Calu3 (cell line): ENCODE measurements around the gene TRIM23. TPM values are rescaled to one million over a fixed set of nuclear protein-coding genes. Genes with fewer than 3 reads are reported as not detected.

Experiments
- Bru-seq: library from RNA; stranded (reverse); fragments of 400-500 nt; gene quantifications from one replicate; lab custom pipeline; 2021; lab: Mats Ljungman, UMichigan
- BruChase-seq, 2 experiments: library from RNA; stranded (reverse); fragments of 400-500 nt; gene quantifications; one replicate each; lab custom pipeline; 2021; lab: Mats Ljungman, UMichigan
- BruUV-seq: library from RNA; stranded (reverse); fragments of 400-500 nt; replicated peaks from 2 replicates; lab custom pipeline; 2021; lab: Mats Ljungman, UMichigan
- CTCF ChIA-PET: fragments of 300-600 bp; sonication (Branson Sonifier 250); formaldehyde crosslinking; loops from one replicate; lab custom pipeline; 2022; ENCODE audit warnings: antibody characterized with exemption; lab: Charles Lee
- DNase-seq: peaks from one replicate; pipeline ENCODE4 v3.0.0; 2022
- H3K27ac Mint-ChIP-seq: one replicate; pipeline ENCODE4 v1.8.0; 2022; ENCODE audit warnings: mixed read lengths; ENCODE audit not compliant: unreplicated experiment
- H3K27me3 Mint-ChIP-seq: one replicate; pipeline ENCODE4 v1.8.0; 2022; ENCODE audit warnings: mixed read lengths; ENCODE audit not compliant: unreplicated experiment
- H3K36me3 Mint-ChIP-seq: one replicate; pipeline ENCODE4 v1.8.0; 2022; ENCODE audit warnings: mild to moderate bottlenecking, moderate library complexity, mixed read lengths; ENCODE audit not compliant: insufficient read depth, unreplicated experiment
- H3K4me1 Mint-ChIP-seq: one replicate; pipeline ENCODE4 v1.8.0; 2022; ENCODE audit warnings: mild to moderate bottlenecking, low read depth, mixed read lengths; ENCODE audit not compliant: unreplicated experiment
- H3K4me3 Mint-ChIP-seq: one replicate; pipeline ENCODE4 v1.8.0; 2022; ENCODE audit warnings: mild to moderate bottlenecking, low read depth, moderate library complexity, mixed read lengths; ENCODE audit not compliant: unreplicated experiment
- H3K9me3 Mint-ChIP-seq: one replicate; pipeline ENCODE4 v1.8.0; 2022; ENCODE audit warnings: low read depth, mixed read lengths; ENCODE audit not compliant: unreplicated experiment
- CTCF ChIP-seq: fragments of 200-600 bp; IDR thresholded peaks from one replicate; pipeline ENCODE4 v1.8.0; 2022; ENCODE audit warnings: antibody characterized with exemption; ENCODE audit not compliant: unreplicated experiment
- intact Hi-C: fragments of 100-400 bp; cut with micrococcal nuclease; formaldehyde crosslinking; loops from one replicate; pipeline ENCODE4 v1.10.0; 2022; ENCODE audit not compliant: unreplicated experiment
- long read RNA-seq: library from polyadenylated mRNA; stranded (forward); transcript quantifications from one replicate; pipeline ENCODE4 v2.0.0, GENCODE V29; 2022
- total RNA-seq: library from RNA; stranded (reverse); gene quantifications from 2 replicates; pipeline ENCODE4 v1.2.3, GENCODE V29; 2022

TRIM23 gene
- 12.0 and 12.5 TPM in 2 replicates for total RNA-seq
- percentile 69 among the genes with signal in this experiment for Bru-seq, nascent RNA
- percentile 53 among the genes with signal in this experiment for BruChase-seq, experiment 1, labeled RNA remaining after a 6-hour chase
- percentile 65 among the genes with signal in this experiment for BruChase-seq, experiment 2, labeled RNA remaining after a 2-hour chase
- long read RNA-seq, full-length matches to known transcripts: 10 of 17 reads
- long read RNA-seq, partial matches to known transcripts: 1 of 17 reads
- long read RNA-seq, other reads (novel, unspliced or antisense): 6 of 17 reads

- peak within 1 kb of the TSS; percentile 98 for H3K27ac Mint-ChIP-seq
- BruUV-seq: no TSS peak
- peak; percentile 89 for DNase-seq
- CTCF ChIA-PET: interaction anchor here (0.6 to 0.9 kb wide), 2 partner anchors 12 to 669 kb away, joined by 3 to 7 read pairs; no protein-coding TSS in a partner anchor
- intact Hi-C loops: loop anchor here (1.0 kb wide), 1 partner anchor 13 kb away; no protein-coding TSS in a partner anchor
- H3K4me3 Mint-ChIP-seq: peak within 1 kb of the TSS; percentile 99
- no peaks in the 10 kb centered on the region for H3K27me3 Mint-ChIP-seq
- H3K36me3 Mint-ChIP-seq: peaks cover 28% of the 10 kb centered on the region
- H3K9me3 Mint-ChIP-seq: no peaks in the 10 kb centered on the region
- no peak for TF ChIP-seq CTCF
- H3K4me1 Mint-ChIP-seq: no peaks in the 10 kb centered on the region
These were observed at the start of gene TRIM23 for GRCh38 chr5:65624025-65624570. TRIM23 (minus strand) TSS chr5:65624333; CDS start chr5:65624274, 59 bp downstream.

GRCh38 chr5:65672796-65673195 lies 48.7 kb upstream of the TRIM23 start:
- H3K36me3 Mint-ChIP-seq: no peaks in the 10 kb centered on the region
- no peak overlapping the region for H3K27ac Mint-ChIP-seq
- CTCF ChIA-PET: no interaction called here

GRCh38 chr5:65668696-65669095 lies 44.6 kb upstream of the TRIM23 start:
- no peak overlapping the region for H3K27ac Mint-ChIP-seq
- no peaks in the 10 kb centered on the region for H3K36me3 Mint-ChIP-seq
- H3K4me3 Mint-ChIP-seq: no peak overlapping the region
- H3K4me1 Mint-ChIP-seq: no peaks in the 10 kb centered on the region
- BruUV-seq: no TSS peak
- no peak for TF ChIP-seq CTCF
- no peaks in the 10 kb centered on the region for H3K9me3 Mint-ChIP-seq
- intact Hi-C loops: no loop called here
- DNase-seq: no peak
- H3K27me3 Mint-ChIP-seq: no peaks in the 10 kb centered on the region
- CTCF ChIA-PET: no interaction called here

More at GRCh38 chr5:65672796-65673195, 48.7 kb upstream of the TRIM23 start:
- TF ChIP-seq CTCF: no peak
- intact Hi-C loops: no loop called here
- H3K4me1 Mint-ChIP-seq: no peaks in the 10 kb centered on the region
- H3K9me3 Mint-ChIP-seq: no peaks in the 10 kb centered on the region
- no peaks in the 10 kb centered on the region for H3K27me3 Mint-ChIP-seq
- BruUV-seq: no TSS peak
- no peak for DNase-seq
- H3K4me3 Mint-ChIP-seq: no peak overlapping the region

- CTCF ChIA-PET: no interaction called here
These were observed 39.8 kb upstream of the TRIM23 start for GRCh38 chr5:65663804-65664521.

More at GRCh38 chr5:65663804-65664521, 39.8 kb upstream of the TRIM23 start:
- no peaks in the 10 kb centered on the region for H3K4me1 Mint-ChIP-seq
- no peaks in the 10 kb centered on the region for H3K9me3 Mint-ChIP-seq
- no peaks in the 10 kb centered on the region for H3K36me3 Mint-ChIP-seq
- no peaks in the 10 kb centered on the region for H3K27me3 Mint-ChIP-seq
- TF ChIP-seq CTCF: no peak
- H3K4me3 Mint-ChIP-seq: no peak overlapping the region
- no TSS peak for BruUV-seq
- intact Hi-C loops: no loop called here
- no peak overlapping the region for H3K27ac Mint-ChIP-seq
- DNase-seq: no peak
